ENCODE data around the gene XPO5. TPM values are rescaled to one million over a fixed set of nuclear protein-coding genes. Genes with fewer than 3 reads are reported as not detected.
"Not testable (repeated sequence)": the region's sequence is repeated elsewhere in the genome, so short reads cannot be mapped to it uniquely, and the experiment has no call there.

XPO5 gene
- total RNA-seq, 4 donors from 2014 or later = 24.0 to 30.4 (median 27.3) TPM

- H3K4me3 ChIP-seq (ENCODE audit: low read depth, poor library complexity, severe bottlenecking) = no peak overlapping the region
- intact Hi-C loops (cut with DNase I; ENCODE audit: low total_unique reads) = no loop called here
- DNase-seq (ENCODE audit: low spot score in 2 of 2) = no peak
- TF ChIP-seq, protein P1, sequence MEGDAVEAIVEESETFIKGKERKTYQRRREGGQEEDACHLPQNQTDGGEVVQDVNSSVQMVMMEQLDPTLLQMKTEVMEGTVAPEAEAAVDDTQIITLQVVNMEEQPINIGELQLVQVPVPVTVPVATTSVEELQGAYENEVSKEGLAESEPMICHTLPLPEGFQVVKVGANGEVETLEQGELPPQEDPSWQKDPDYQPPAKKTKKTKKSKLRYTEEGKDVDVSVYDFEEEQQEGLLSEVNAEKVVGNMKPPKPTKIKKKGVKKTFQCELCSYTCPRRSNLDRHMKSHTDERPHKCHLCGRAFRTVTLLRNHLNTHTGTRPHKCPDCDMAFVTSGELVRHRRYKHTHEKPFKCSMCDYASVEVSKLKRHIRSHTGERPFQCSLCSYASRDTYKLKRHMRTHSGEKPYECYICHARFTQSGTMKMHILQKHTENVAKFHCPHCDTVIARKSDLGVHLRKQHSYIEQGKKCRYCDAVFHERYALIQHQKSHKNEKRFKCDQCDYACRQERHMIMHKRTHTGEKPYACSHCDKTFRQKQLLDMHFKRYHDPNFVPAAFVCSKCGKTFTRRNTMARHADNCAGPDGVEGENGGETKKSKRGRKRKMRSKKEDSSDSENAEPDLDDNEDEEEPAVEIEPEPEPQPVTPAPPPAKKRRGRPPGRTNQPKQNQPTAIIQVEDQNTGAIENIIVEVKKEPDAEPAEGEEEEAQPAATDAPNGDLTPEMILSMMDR (IDR thresholded peaks at IDR 0.05) = no peak
- TF ChIP-seq POLR2A (IDR thresholded peaks at IDR 0.05) = no peak
These were observed 16.5 kb downstream of the XPO5 start for GRCh38 chr6:43559328-43559727.

DNA sequence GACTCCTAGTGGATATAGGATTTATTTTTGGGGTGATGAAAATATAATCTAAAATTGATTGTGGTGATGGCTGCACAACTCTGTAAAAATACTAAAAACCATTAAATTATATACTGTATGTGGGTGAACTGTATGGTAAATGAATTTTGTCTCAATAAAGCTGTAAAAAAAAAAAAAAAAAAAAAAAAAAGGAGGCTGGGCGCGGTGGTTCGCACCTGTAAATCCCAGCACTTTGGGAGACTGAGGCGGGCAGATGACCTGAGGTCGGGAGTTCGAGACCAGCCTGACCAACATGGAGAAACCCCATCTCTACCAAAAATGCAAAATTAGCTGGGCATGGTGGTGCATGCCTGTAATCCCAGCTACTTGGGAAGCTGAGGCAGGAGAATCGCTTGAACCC, 18.2 kb downstream of the XPO5 start:
- H3K4me3 ChIP-seq (ENCODE audit: low read depth, poor library complexity, severe bottlenecking); DNase-seq (ENCODE audit: low spot score in 2 of 2); intact Hi-C loops (cut with DNase I; ENCODE audit: low total_unique reads): not testable (repeated sequence)
- 96 to 99% methylated on average over 7 of the region's 7 CpGs for WGBS, 2 donors

DNA sequence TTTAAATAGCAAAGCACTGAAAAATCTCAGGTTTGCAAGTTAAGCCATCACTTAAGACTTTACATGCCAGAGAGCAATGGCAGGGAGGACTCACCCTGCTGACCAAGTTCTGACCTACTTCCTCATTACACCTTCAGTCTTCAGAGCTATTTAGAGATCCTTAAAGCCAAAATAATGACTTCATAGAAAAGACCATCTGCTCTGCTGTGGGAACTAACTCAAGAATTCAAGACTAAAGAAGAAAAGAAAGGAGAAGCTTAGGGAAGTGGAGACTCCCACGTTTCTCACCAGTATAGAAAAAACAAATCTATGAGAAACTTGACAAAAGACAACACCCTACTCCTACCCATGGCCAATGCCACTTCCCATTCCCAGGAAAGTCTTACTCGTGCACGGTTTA, 28.6 kb downstream of the XPO5 start:
- TF ChIP-seq, protein P1 (IDR thresholded peaks at IDR 0.05) = no peak
- TF ChIP-seq POLR2A (IDR thresholded peaks at IDR 0.05) = no peak
- 86 to 88% methylated on average over 3 of the region's 3 CpGs for WGBS, 2 donors
- no peak for DNase-seq (ENCODE audit: low spot score in 2 of 2)
- intact Hi-C loops (cut with DNase I; ENCODE audit: low total_unique reads) = no loop called here
- no peak overlapping the region for H3K4me3 ChIP-seq (ENCODE audit: low read depth, poor library complexity, severe bottlenecking)

DNA sequence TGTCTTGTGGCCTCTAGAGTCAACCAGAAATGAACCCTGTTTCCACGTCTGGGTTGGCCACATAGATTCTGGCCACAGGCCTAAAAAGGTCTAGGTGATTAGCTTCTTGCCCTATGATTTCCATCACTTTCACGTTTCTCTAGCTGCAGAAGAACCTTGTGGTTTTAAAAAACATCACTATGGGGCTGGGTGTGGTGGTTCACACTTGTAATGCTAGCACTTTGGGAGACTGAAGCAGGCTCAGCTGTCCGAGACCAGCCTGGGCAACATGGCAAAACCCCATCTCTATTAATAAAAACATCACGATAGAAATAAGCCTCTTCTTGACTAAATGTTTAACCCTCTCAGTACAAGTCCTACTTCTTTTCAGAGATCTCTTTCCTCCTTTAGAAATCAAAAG, 31.4 kb downstream of the XPO5 start:
- intact Hi-C loops (cut with DNase I; ENCODE audit: low total_unique reads) = no loop called here
- WGBS, 2 donors = 57 to 65% methylated on average over 4 of the region's 4 CpGs
- no peak for DNase-seq (ENCODE audit: low spot score in 2 of 2)
- TF ChIP-seq, protein P1 (IDR thresholded peaks at IDR 0.05) = no peak
- no peak for TF ChIP-seq POLR2A (IDR thresholded peaks at IDR 0.05)
- no peak overlapping the region for H3K4me3 ChIP-seq (ENCODE audit: low read depth, poor library complexity, severe bottlenecking)

DNA sequence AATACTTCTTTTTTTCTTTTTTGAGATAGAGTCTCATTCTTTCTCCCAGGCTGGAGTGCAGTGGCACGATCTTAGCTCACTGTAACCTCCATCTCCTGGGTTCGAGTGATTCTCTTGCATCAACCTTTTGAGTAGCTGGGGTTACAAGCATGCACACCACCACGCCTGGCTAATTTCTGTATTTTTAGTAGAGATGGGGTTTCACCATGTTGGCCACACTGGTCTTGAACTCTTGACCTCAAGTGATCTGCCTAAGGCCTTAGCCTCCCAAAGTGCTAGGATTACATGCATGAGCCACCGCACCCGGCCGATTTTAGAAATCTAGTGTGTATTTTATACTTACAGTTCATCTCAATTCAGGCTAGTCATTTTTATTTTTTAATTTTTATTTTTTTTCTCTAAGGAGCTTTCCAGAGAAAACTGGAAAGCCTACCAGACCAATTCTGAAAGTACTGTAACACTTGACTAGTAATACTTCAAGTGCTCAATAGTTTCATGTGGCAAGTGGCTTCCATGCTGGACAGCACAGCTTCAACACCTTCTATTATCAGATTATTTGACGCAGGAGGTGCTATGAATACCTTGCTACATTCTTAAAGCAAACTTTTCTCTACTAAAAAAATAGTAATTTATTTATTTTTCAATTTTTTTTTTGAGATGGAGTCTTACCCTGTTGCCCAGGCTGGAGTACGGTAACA, 33.9 kb downstream of the XPO5 start:
- DNase-seq (ENCODE audit: low spot score in 2 of 2) = no peak

GRCh38 chr6:43540507-43540906, 35.3 kb downstream of the XPO5 start:
- DNase-seq (ENCODE audit: low spot score in 2 of 2) = no peak
- intact Hi-C loops (cut with DNase I; ENCODE audit: low total_unique reads) = no loop called here
- TF ChIP-seq POLR2A (IDR thresholded peaks at IDR 0.05) = no peak
- TF ChIP-seq, protein P1 (IDR thresholded peaks at IDR 0.05) = no peak
- 95% methylated on average over 5 of the region's 5 CpGs for WGBS, 2 donors
- no peak overlapping the region for H3K4me3 ChIP-seq (ENCODE audit: low read depth, poor library complexity, severe bottlenecking)

More for the DNA sequence above, 33.9 kb downstream of the XPO5 start:
- no peak overlapping the region for H3K4me3 ChIP-seq (ENCODE audit: low read depth, poor library complexity, severe bottlenecking)
- intact Hi-C loops (cut with DNase I; ENCODE audit: low total_unique reads) = no loop called here
- WGBS, 2 donors = 97 to 98% methylated on average over 8 of the region's 8 CpGs
- TF ChIP-seq, protein P1 (IDR thresholded peaks at IDR 0.05) = no peak
- no peak for TF ChIP-seq POLR2A (IDR thresholded peaks at IDR 0.05)

- WGBS, 2 donors = 97 to 98% methylated on average over 20 of the region's 20 CpGs
- intact Hi-C loops (cut with DNase I; ENCODE audit: low total_unique reads); H3K4me3 ChIP-seq (ENCODE audit: low read depth, poor library complexity, severe bottlenecking); DNase-seq (ENCODE audit: low spot score in 2 of 2): not testable (repeated sequence)
These were observed 36.4 kb downstream of the XPO5 start for GRCh38 chr6:43539409-43539808.

- intact Hi-C loops (cut with DNase I; ENCODE audit: low total_unique reads) = not testable (repeated sequence)
These were observed 36.9 kb downstream of the XPO5 start for GRCh38 chr6:43538986-43539385.

More at GRCh38 chr6:43538986-43539385, 36.9 kb downstream of the XPO5 start:
- not testable (repeated sequence) for DNase-seq (ENCODE audit: low spot score in 2 of 2); H3K4me3 ChIP-seq (ENCODE audit: low read depth, poor library complexity, severe bottlenecking)
- 92 to 98% methylated on average over 14 to 15 of the region's 17 CpGs for WGBS, 2 donors

All from lower leg skin (tissue), 4 donors.